ENCODE data around the gene LCE7A. TPM values are rescaled to one million over a fixed set of nuclear protein-coding genes. Genes with fewer than 3 reads are reported as not detected.

LCE7A gene
- total RNA-seq, 1 donor from 2014 or later = not detected

GRCh38 chr1:152866321-152866720, 6.5 kb downstream of the LCE7A start:
- Mint-ChIP-seq H3K4me1 (ENCODE audit: low read depth) (no peaks in the 10 kb centered on the region), H3K9me3 (no peaks in the 10 kb centered on the region), H3K36me3 (ENCODE audit: low read depth) (no peaks in the 10 kb centered on the region), H3K27ac (no peak overlapping the region), H3K4me3 (no peak overlapping the region), H3K27me3 (ENCODE audit: insufficient read depth) (no peaks in the 10 kb centered on the region)
- intact Hi-C loops (cut with micrococcal nuclease) = loop anchor here (5.0 kb wide), 1 partner anchor 411 kb away; no protein-coding TSS in a partner anchor
- DNase-seq (ENCODE audit: low spot score) = no peak

- Mint-ChIP-seq H3K36me3 (ENCODE audit: low read depth) (no peaks in the 10 kb centered on the region), H3K9me3 (no peaks in the 10 kb centered on the region), H3K27me3 (ENCODE audit: insufficient read depth) (peaks cover 2% of the 10 kb centered on the region)
Observed at GRCh38 chr1:152869808-152870419, 10.1 kb downstream of the LCE7A start.

GRCh38 chr1:152870831-152871730, 11.3 kb downstream of the LCE7A start:
- Mint-ChIP-seq H3K27me3 (ENCODE audit: insufficient read depth) (peaks cover 7% of the 10 kb centered on the region), H3K36me3 (ENCODE audit: low read depth) (no peaks in the 10 kb centered on the region), H3K4me1 (ENCODE audit: low read depth) (no peaks in the 10 kb centered on the region), H3K9me3 (no peaks in the 10 kb centered on the region), H3K4me3 (no peak overlapping the region), H3K27ac (no peak overlapping the region)
- intact Hi-C loops (cut with micrococcal nuclease) = no loop called here
- no peak for DNase-seq (ENCODE audit: low spot score)

More at GRCh38 chr1:152869808-152870419, 10.1 kb downstream of the LCE7A start:
- Mint-ChIP-seq H3K4me3 (no peak overlapping the region), H3K4me1 (ENCODE audit: low read depth) (no peaks in the 10 kb centered on the region), H3K27ac (no peak overlapping the region)
- intact Hi-C loops (cut with micrococcal nuclease) = loop anchor here (1.0 to 5.0 kb wide), 3 partner anchors 57 to 407 kb away; no protein-coding TSS in a partner anchor
- DNase-seq (ENCODE audit: low spot score) = peak; percentile 23

GRCh38 chr1:152871731-152872126, 11.9 kb downstream of the LCE7A start:
- DNase-seq (ENCODE audit: low spot score) = no peak
- Mint-ChIP-seq H3K27me3 (ENCODE audit: insufficient read depth) (peaks cover 7% of the 10 kb centered on the region), H3K27ac (no peak overlapping the region), H3K4me1 (ENCODE audit: low read depth) (no peaks in the 10 kb centered on the region), H3K9me3 (no peaks in the 10 kb centered on the region), H3K4me3 (no peak overlapping the region), H3K36me3 (ENCODE audit: low read depth) (no peaks in the 10 kb centered on the region)
- intact Hi-C loops (cut with micrococcal nuclease) = no loop called here

GRCh38 chr1:152873495-152873894, 13.7 kb downstream of the LCE7A start:
- no peaks in the 10 kb centered on the region for H3K9me3 Mint-ChIP-seq

GRCh38 chr1:152876827-152877226, 17.0 kb downstream of the LCE7A start:
- H3K36me3 Mint-ChIP-seq (ENCODE audit: low read depth) = no peaks in the 10 kb centered on the region
- DNase-seq (ENCODE audit: low spot score) = no peak
- no peak overlapping the region for H3K27ac Mint-ChIP-seq
- no peaks in the 10 kb centered on the region for H3K9me3 Mint-ChIP-seq
- intact Hi-C loops (cut with micrococcal nuclease) = no loop called here
- H3K27me3 Mint-ChIP-seq (ENCODE audit: insufficient read depth) = peaks cover 6% of the 10 kb centered on the region
- H3K4me1 Mint-ChIP-seq (ENCODE audit: low read depth) = no peaks in the 10 kb centered on the region
- H3K4me3 Mint-ChIP-seq = no peak overlapping the region

More at GRCh38 chr1:152873495-152873894, 13.7 kb downstream of the LCE7A start:
- Mint-ChIP-seq H3K36me3 (ENCODE audit: low read depth) (no peaks in the 10 kb centered on the region), H3K4me1 (ENCODE audit: low read depth) (no peaks in the 10 kb centered on the region), H3K27me3 (ENCODE audit: insufficient read depth) (peaks cover 7% of the 10 kb centered on the region), H3K4me3 (no peak overlapping the region), H3K27ac (no peak overlapping the region)
- intact Hi-C loops (cut with micrococcal nuclease) = no loop called here
- DNase-seq (ENCODE audit: low spot score) = no peak

- Mint-ChIP-seq H3K4me3 (no peak within 1 kb of the TSS), H3K9me3 (no peaks in the 10 kb centered on the region), H3K36me3 (ENCODE audit: low read depth) (no peaks in the 10 kb centered on the region)
Observed at GRCh38 chr1:152878042-152878441, 18.2 kb downstream of the LCE7A start, which contains the start of gene SMCP. Gene SMCP, plus strand, starts transcription at chr1:152878322. Its CDS starts 6,101 bp downstream, at chr1:152884423.

GRCh38 chr1:152879559-152880198, 19.9 kb downstream of the LCE7A start:
- Mint-ChIP-seq H3K9me3 (no peaks in the 10 kb centered on the region), H3K4me3 (no peak overlapping the region), H3K27ac (no peak overlapping the region), H3K4me1 (ENCODE audit: low read depth) (no peaks in the 10 kb centered on the region), H3K36me3 (ENCODE audit: low read depth) (no peaks in the 10 kb centered on the region), H3K27me3 (ENCODE audit: insufficient read depth) (peaks cover 5% of the 10 kb centered on the region)
- intact Hi-C loops (cut with micrococcal nuclease) = no loop called here
- no peak for DNase-seq (ENCODE audit: low spot score)

More at GRCh38 chr1:152878042-152878441, 18.2 kb downstream of the LCE7A start, which contains the start of gene SMCP:
- no peak for DNase-seq (ENCODE audit: low spot score)
- H3K4me1 Mint-ChIP-seq (ENCODE audit: low read depth) = no peaks in the 10 kb centered on the region
- intact Hi-C loops (cut with micrococcal nuclease) = no loop called here
- H3K27me3 Mint-ChIP-seq (ENCODE audit: insufficient read depth) = peaks cover 5% of the 10 kb centered on the region
- no peak within 1 kb of the TSS for H3K27ac Mint-ChIP-seq

- Mint-ChIP-seq H3K27ac (no peak overlapping the region), H3K9me3 (no peaks in the 10 kb centered on the region), H3K27me3 (ENCODE audit: insufficient read depth) (peaks cover 5% of the 10 kb centered on the region), H3K4me3 (no peak overlapping the region), H3K4me1 (ENCODE audit: low read depth) (no peaks in the 10 kb centered on the region), H3K36me3 (ENCODE audit: low read depth) (no peaks in the 10 kb centered on the region)
- no peak for DNase-seq (ENCODE audit: low spot score)
- intact Hi-C loops (cut with micrococcal nuclease) = no loop called here
Observed at GRCh38 chr1:152880316-152880715, 20.5 kb downstream of the LCE7A start.

GRCh38 chr1:152880907-152881306, 21.1 kb downstream of the LCE7A start:
- intact Hi-C loops (cut with micrococcal nuclease) = no loop called here
- Mint-ChIP-seq H3K9me3 (no peaks in the 10 kb centered on the region), H3K36me3 (ENCODE audit: low read depth) (no peaks in the 10 kb centered on the region), H3K4me1 (ENCODE audit: low read depth) (no peaks in the 10 kb centered on the region), H3K27me3 (ENCODE audit: insufficient read depth) (no peaks in the 10 kb centered on the region), H3K4me3 (no peak overlapping the region), H3K27ac (no peak overlapping the region)
- DNase-seq (ENCODE audit: low spot score) = no peak

GRCh38 chr1:152884085-152884484, 24.3 kb downstream of the LCE7A start:
- Mint-ChIP-seq H3K4me3 (no peak overlapping the region), H3K9me3 (no peaks in the 10 kb centered on the region), H3K36me3 (ENCODE audit: low read depth) (no peaks in the 10 kb centered on the region), H3K27me3 (ENCODE audit: insufficient read depth) (peaks cover 8% of the 10 kb centered on the region), H3K4me1 (ENCODE audit: low read depth) (no peaks in the 10 kb centered on the region), H3K27ac (no peak overlapping the region)
- intact Hi-C loops (cut with micrococcal nuclease) = no loop called here
- DNase-seq (ENCODE audit: low spot score) = no peak

- H3K4me1 Mint-ChIP-seq (ENCODE audit: low read depth) = no peaks in the 10 kb centered on the region
Observed at GRCh38 chr1:152884506-152884905, 24.7 kb downstream of the LCE7A start.

More at GRCh38 chr1:152884506-152884905, 24.7 kb downstream of the LCE7A start:
- intact Hi-C loops (cut with micrococcal nuclease) = no loop called here
- H3K4me3 Mint-ChIP-seq = no peak overlapping the region
- H3K9me3 Mint-ChIP-seq = no peaks in the 10 kb centered on the region
- no peak for DNase-seq (ENCODE audit: low spot score)
- no peaks in the 10 kb centered on the region for H3K36me3 Mint-ChIP-seq (ENCODE audit: low read depth)
- H3K27me3 Mint-ChIP-seq (ENCODE audit: insufficient read depth) = peaks cover 8% of the 10 kb centered on the region
- H3K27ac Mint-ChIP-seq = no peak overlapping the region
